Fibroblast of skin of right quadriceps (primary cell): ENCODE data around the gene RNASE13.
"Not testable (repeated sequence)": the region's sequence is repeated elsewhere in the genome, so short reads cannot be mapped to it uniquely, and the experiment has no call there.

ENCODE experiments used
- DNase-seq: peaks from one replicate; pipeline ENCODE4 v3.0.0-alpha.2; 2013

The RNASE13 gene

DNA sequence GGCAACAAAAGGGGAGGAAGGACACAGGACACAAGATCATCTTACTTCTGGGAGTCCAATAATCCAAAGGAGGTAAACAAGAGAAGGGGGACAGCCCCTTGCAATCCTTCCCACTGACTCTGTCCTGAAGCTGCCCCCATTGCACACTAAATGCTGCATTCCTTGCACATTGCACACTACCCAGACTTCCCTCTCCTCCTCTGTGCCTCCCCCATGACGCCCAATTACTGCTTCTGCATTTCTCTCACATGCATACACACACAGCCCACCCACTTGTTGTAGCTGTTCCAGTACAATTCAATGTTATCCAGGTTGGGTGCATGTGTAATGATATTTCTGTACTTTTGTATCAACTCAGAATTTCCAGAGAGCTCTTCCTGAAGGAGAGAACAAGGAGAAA is 15.2 kb downstream of the RNASE13 start:
- peak; percentile 63 for DNase-seq

DNA sequence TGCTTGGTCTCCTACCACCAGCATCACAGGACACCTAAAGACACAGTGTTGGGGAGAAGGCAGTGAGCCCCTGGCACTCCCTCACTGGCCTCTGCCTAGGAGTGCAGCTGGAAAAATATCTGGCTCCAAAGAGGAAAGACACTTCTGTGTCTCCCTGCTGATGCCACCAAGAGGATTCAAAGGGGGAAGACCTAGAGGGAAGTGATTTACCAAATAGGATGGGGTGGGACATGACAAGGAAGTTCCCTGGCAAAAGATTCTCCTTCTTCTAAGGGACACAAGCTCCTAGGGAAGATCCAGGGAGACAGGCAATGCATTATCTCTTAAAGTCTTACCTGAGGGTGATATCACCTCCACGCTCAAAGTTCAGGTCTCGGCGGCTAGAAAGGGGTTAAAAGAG is 15.8 kb downstream of the RNASE13 start:
- no peak for DNase-seq

DNA sequence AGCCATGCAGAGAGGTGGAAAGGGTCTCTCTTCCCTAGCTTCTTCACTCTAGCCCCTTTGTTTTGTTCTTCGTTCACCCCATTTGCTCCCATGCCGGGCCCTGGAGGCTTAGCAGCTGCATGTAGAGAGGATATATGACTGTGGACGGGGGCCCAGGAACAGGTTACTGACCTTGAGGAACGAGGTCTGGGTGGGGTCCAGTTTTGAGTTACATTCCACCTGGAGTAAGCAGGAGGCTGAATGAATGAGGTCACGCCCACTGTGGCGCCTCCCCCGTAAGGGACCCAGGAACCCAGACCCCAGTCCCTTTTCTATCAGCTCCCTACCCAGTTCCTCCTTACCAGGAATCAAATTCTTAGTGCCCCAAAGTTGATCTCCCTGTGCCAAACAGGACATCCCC is 16.3 kb downstream of the RNASE13 start:
- DNase-seq = no peak

DNA sequence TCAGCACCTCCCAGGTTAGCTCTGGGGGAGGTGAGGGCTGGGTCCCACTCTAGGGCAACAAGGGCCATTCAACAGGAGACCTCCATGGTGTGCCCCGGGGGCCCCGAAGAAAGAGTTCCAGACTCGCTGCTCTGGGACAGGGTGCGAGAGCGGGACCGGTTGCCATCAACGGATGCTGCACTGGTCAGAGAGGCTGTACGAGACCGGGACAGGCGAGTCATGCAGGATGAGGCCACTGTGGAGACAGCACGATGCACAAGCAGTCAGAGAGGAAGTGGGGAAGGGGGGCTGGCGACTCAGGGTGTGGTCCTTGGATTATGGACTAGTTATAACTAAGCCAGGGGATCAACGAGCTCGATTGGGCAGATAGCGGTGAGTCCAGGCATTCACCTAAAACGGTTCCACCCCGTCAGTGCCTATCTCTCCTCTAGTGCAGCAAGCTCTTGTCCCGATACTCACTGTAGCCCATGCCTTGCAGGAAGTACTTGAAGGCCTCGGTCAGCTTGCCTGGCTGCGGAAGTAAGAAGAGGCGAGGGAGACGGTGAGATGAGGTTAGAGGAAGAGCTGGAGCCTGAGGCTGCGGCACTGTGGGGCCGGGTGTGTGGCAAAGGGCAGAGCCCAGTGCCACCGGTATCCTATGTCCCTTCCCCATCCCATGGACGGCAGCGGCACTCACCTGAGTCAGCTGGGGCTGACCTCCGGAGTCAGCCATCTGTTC is 16.9 kb downstream of the RNASE13 start:
- DNase-seq = no peak

DNA sequence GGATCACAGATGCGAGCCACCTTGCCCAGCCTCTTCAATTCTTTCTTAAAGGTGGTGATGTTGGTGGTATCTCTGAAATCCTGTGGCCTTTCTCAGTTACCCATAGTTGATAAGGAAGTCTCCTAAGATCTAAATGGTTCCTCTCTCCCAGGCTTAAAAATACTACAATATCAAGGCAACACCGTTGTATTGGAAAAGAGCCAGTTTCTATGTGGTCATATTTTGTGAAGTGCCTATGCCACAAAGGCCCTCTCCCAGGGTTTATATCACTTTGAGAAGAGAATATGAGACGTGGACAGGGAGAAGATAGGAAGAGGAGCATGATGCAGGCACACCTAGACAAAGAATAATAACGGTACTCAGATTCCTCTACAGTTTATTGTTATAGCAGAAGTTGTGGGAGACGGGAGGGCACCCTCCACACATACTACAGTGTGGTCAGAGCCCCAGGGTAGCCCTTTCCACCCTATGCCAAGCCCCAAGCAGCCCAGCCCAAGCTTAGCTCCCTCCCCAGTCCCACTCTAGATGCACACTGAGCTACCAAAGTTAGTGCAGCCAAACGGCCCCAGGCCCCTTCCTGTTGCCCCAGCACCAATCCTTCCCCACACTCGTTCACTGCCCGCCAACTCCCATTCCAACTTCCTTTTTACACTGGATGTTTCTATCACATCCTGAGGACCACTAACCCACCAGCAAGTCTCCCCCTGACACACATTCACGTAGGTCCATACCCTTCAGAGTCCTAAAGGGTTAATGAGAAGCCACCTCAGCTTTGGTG is 18.0 kb downstream of the RNASE13 start:
- DNase-seq = no peak

DNA sequence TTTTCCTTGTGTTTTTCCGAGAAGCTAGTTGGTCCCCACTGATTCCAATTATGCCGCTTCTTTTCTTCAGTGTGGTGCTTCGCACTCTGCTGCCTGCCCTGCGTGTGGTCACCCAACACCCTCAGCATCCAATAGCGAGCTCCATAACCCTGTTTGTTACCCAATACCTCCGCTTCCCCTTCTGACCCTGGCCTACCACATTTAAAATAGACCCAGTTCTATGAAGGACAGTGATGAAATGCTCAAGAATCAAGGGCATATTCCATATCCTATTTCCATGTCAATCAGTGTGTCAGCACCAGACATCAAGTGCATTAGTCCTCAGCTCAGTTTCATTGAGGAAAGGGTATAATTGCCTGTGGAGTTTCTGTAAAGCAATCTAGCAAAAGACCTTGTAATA is 19.3 kb downstream of the RNASE13 start:
- DNase-seq = no peak

DNA sequence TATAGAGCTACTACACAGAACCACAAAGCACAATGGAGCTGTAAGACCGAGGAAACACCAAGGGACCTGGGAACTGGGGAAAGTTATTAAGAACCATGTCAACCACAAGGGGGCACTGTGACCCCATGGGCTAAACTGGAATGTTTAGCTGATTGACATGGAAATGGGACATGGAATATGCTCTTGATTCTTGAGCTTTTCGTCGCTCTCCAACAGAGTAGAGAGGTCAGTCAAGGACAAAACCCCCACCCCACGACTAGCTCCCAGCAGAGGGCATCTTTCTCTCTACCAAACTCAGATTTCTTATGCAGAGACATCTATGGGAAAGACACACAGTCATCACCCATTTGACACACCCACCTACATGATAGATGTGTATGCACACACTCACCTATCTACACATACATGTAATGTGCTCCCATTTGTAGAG is 19.8 kb downstream of the RNASE13 start:
- DNase-seq = peak; percentile 77

DNA sequence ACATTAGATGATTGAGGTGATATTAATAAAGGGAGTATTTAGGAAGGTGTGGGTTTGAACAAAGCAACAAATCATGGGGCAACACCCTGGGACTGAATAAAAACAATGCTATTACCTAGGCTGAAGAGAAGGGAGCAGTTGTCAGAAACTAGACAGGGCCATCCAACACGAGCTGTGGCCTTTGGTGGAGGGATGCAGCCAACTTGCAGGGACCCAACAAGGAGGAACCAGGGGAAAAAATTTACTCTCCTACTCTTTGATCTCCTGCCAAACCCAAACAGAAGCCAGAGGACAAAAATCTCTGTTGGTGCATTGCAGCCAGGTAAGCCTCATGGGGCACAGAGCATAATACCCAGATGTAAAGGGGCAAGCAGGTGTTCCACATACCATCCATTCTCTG is 23.5 kb downstream of the RNASE13 start:
- no peak for DNase-seq

DNA sequence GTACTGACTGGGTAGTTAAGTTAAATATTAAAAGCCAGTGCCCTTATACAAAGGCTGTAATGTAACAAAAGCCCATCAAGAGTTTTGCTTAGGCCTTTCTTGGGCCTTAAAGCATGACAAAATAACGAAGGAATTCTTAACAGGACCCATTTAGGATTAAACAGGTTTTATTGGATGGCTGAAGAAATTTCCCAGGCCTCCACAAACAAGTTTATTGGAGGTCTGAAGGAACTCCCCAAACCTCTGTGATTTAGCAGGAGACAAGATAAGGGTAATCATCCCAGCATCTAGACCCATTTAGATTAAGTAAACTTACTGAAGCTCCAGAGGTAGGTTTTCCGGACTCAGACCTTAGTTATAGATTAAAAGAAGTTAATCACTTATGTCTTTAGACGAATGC is 24.9 kb downstream of the RNASE13 start:
- not testable (repeated sequence) for DNase-seq

DNA sequence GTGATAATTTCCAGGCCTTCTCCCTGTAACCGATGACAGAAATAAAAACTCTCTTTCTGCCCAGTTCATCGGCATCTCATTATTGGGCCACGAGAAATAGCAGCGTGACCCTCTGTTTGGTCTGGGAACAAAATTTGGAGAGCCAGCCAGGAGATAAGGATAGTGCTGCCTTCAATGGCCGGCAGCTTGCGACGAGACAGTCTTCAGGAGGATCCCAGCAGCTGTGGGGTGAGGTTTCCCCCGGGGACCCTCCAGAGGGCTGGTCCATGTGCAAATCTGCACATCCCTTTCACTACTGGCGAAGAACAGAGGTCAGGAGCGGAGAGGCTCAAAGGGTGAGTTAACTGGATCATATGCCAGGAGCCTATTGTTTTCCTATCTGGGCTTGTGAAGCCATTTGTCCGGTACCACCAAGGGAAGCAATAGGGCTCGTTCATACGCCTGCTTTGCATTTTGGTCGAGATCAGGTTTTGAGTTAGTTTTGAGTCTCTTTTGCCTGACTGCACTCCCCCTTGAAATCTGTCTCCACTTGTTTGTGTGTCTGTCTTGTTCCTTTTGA is 30.7 kb downstream of the RNASE13 start:
- no peak for DNase-seq

DNA sequence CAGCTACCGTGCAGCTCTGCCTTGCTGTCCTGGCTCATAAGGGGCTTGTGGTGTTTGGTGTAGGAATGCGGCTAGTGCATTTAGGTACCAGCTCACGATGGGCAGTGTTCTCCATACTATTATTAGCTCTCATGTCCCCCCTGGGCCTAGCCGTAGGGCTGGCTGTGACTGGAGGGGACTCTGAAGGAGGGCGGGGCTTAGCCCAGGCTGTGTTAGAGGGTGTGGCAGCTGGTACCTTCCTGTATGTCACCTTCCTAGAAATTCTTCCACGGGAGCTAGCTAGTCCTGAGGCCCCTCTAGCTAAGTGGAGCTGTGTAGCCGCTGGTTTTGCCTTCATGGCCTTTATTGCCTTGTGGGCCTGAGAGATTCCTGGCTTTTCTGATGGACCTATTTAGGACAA is 33.4 kb downstream of the RNASE13 start:
- no peak for DNase-seq

DNA sequence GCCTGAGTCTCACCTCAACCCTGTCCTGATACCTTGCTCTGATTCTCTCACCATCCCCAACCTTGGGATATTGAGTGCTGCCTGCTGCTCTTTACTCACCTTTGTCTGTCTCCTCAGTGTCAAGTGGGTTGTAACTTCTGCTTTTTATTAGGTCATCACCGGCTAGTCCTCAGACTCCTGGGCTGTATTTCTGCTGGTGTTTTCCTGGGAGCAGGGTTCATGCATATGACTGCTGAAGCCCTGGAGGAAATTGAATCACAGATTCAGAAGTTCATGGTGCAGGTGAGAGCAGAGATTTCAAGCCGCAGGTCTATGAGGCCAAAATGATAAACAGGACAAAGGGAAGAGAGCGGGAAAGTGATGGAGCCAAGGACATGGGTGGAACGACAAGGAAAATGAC is 35.0 kb downstream of the RNASE13 start:
- no peak for DNase-seq

DNA sequence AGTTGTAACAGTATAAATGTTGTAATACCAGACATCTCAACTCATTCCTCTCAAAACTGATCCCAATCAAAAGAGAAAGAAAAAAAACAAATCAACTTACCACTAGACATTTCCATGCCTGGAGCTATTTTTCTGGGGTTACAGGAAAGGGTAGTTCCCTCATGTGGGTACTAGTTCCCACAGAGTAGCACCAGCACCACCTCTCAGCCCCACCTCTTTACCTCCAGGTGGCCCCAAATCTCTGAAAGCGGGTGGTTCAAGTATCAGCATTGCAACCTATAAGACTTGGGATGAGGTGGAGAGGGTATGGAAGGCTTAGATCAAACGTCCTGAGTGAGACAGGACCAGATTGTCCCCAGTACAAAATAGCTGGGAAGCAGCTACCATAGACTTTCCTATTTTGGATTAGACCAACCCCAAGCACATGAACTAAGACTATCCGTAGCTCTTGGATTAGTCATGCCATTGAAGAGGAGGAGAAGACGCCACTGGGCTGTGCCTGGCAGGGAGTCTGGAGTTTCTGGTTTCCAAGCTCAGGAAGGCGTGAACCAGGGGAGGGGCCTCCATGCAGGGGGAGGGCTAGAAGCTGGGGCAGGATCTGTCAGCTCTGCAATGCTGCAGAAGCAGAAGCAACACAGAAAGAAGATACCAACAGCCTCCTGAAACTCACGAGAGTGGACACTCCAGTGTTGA is 35.8 kb downstream of the RNASE13 start, which contains the start of gene SLC39A2:
Gene SLC39A2 (plus strand): TSS at position 620 of the 693 bp plus-strand sequence. CDS start 154 bp downstream, outside the sequence.
- peak; percentile 77 for DNase-seq

DNA sequence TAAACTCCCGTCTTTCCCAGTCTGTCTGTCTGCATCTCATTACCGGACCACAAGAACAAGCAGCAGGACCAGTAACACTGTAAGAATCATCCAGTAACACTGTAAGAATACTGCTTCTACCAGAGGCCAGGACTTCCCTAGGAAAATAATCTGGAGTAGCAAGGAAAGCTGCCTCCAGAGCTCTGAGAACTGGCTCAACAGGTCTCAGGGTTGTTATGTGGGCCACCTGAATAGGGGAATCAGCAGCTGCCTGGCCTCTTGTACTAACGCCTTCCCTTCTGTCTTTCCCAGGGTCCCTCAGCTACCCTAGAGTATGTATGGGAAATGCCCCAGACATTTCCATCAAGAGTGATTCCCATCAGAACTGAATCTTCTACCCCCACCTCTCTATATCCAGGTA is 36.5 kb downstream of the RNASE13 start:
- no peak for DNase-seq

DNA sequence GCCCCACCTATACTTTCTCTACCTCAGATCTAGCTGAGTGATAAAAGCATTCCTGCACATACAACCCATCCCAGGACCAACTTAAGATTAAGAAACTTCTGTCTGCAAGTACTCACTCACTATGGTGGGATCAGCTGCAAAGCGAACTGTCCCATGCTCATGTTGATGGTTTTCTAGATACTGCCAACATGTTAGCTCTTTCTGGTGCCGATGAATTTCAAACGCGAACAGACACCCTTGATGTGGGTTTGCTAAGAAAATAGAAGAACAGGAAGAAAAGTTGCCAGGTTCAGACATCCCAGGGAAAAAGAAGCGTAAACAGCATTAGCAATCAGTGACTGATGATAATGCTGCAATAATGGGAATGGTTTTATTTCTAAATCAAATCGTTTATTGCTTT is 37.0 kb downstream of the RNASE13 start:
- DNase-seq = no peak

DNA sequence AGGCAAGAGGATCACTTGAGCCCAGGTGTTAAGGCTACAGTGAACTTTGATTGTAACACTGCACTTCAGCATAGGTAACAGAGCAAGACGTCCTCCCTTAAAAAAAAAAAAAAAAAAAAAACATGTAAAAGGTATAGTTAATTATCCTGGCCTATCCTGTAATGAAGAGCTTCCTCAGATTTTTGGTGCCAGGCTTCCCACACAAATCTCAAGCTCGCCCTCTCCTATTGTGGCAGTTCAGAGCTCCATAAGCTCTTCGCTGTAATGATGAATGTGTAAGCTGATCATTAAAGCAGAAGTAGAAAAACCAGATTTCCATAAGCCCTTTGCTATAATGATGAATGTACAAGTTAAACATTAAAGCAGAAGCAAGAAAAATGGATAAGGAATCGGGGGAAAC is 37.5 kb downstream of the RNASE13 start:
- DNase-seq = no peak

DNA sequence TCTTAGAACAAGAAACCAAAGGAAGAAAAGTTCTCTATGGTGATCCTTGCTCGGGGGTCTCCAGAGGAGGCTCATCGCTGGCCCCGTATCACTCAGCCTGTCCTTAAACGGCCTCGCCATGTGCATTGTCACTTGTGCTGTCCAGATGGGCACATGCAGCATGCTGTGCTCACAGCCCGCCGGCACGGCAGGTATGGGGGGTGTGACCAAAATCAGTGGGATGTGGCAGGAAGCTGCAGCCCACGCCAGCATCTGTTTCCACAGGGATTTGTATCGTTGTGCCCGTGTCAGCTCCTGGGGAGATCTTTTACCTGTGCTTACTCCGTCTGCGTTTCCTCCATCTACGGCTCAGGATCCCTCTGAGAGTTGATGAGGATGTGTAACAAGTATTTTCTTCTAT is 38.1 kb downstream of the RNASE13 start:
- DNase-seq = no peak

DNA sequence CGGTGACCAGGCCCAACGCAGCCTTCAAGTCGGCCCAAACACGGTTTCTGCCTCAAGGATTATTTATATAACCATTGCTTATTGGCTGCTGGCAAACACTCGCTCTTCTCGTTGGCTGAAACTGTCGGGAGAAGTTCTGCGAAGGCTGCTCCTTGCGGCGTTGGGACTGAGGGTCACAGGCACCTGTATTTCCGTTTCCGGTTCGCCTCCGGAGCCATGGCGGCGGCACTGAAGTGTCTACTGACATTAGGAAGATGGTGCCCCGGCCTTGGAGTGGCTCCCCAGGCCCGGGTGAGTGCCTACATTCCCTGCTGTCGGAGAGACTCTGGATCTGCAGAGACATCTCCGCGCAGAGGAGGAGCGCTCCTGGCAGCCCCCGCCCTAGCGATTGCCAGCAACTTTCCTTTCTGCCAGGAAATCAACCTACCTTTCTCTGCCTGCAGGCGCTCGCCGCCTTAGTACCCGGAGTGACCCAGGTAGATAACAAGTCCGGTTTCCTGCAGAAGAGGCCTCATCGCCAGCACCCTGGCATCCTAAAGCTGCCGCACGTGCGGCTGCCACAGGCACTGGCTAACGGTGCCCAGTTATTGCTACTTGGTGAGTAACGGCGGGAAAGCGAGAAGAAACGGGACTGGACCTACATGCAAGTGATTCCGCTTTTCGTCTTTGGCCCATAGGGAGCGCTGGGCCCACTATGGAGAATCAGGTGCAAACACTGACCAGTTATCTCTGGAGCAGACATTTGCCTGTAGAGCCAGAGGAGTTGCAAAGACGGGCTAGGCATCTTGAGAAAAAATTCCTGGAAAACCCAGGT is 44.6 kb downstream of the RNASE13 start, which contains the start of gene METTL17:
Gene METTL17 (plus strand): TSS at position 194 of the 814 bp plus-strand sequence. CDS start 23 bp downstream, at position 217.
- peak; percentile 98 for DNase-seq

DNA sequence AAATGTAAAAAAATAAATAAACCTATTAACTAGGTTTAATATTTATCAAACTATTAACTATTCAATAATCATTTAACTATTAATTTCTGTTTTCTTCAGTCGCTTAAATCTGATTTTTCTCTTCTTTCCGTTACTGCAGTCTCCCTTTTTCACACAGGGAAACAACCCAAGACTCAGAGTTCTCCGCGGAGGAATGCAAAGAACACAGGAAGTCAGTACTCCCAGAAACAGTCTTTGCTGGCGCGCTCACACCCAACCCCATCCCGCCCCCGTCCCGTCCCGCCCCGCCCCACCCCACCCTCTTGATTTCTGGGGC is 45.2 kb downstream of the RNASE13 start:
- no peak for DNase-seq

DNA sequence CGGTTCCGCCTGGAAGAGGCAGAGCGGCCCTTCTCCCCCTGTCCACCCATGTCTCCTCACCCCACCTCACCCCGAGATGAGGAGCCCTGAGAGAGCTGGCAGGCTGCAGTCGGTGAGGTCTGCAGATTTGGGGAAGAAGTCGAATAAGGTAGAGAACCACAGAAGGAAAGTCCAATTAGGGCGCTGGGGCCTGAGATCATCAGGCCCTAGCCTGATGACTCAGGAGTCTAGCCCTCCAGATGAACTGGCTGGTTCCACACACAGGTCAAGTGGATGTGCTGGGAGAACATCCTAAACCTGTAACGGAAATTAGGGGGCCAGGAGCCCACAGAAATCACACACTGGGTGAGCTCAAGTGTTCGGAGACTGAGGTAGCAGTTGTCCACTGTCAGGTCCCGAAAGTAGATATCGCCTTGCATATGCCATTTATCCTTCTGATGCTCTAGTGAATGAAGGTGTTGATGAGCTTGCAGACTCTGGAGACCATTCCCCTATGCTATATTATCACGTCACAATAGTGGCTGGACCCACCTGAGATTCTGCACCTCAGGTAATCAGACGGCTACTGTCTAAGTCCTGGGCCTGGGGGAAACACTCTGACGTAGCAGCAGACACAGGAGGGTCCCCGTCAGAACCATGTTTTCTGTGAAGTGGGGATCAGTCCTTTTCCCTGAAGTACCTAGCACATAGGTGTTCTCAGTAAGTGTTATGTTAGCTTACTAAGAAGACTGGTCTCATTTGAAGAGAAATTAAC is 45.7 kb downstream of the RNASE13 start:
- DNase-seq = no peak

DNA sequence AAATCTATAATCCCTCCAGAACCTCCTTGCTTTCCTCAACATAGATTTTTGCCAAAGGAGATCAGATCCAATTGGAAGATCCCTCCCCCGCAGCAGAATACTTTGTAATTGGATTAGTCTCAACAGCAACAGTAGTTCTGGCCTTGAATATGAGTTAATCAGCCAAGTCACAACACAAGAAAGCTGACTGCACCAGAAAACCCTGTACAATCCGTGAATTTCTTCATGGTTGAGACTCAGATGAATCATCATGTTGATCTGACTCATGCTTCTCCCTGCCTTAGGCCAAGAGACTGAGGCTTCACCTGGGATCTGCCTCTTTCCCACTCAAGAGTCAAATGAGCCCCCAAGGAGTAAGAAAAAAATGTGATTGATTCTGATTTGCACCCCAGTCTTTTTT is 47.8 kb downstream of the RNASE13 start:
- peak; percentile 93 for DNase-seq

DNA sequence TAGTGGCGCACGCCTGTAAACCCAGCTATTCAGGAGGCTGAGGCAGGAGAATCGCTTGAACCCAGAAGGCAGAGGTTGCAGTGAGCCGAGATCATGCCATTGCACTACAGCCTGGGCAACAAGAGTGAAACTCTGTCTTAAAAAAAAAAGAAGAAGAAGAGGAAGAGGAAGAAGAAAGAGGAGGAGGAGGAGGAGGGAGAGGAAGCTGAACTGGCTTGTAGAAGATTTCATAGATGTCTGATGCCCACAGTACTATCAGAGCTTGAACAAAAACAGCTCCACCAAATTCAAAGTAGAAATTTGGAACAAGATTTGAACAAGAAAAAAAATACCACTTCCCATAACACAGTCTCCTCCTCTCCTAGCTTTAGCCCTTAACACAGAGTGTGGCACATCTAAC is 49.0 kb downstream of the RNASE13 start:
- DNase-seq = not testable (repeated sequence)
